H9 (cell line): Measurements from ENCODE around the gene LRRC8B. TPM values are rescaled to one million over a fixed set of nuclear protein-coding genes. Genes with fewer than 3 reads are reported as not detected.

Experiments used
- DNase-seq: peaks from one replicate; pipeline ENCODE4 v3.0.0-alpha.2; 2017
- H2AFZ ChIP-seq: one replicate; pipeline ENCODE4 v1.6.1; 2013; ENCODE audit warnings: mild to moderate bottlenecking, low read length, control low read depth, moderate library complexity
- H2AK5ac ChIP-seq: 2 replicates; pipeline ENCODE4 v1.6.1; 2013; ENCODE audit warnings: low read length, control low read depth, mixed read lengths; ENCODE audit not compliant: insufficient read length
- H2BK120ac ChIP-seq: one replicate; pipeline ENCODE4 v1.6.1; 2013; ENCODE audit warnings: low read depth, mild to moderate bottlenecking, low read length, control low read depth, inconsistent platforms; ENCODE audit not compliant: poor library complexity, severe bottlenecking
- H2BK12ac ChIP-seq: 2 replicates; pipeline ENCODE4 v1.6.1; 2013; ENCODE audit warnings: low read length, control low read depth, mixed read lengths, low read depth; ENCODE audit not compliant: insufficient read length
- H2BK15ac ChIP-seq: 2 replicates; pipeline ENCODE4 v1.6.1; 2013; ENCODE audit warnings: low read depth, low read length, control low read depth
- H2BK20ac ChIP-seq: one replicate; pipeline ENCODE4 v1.6.1; 2013; ENCODE audit warnings: low read depth, mild to moderate bottlenecking, low read length, control low read depth, inconsistent platforms; ENCODE audit not compliant: poor library complexity, severe bottlenecking
- H2BK5ac ChIP-seq: 2 replicates; pipeline ENCODE4 v1.6.1; 2013; ENCODE audit warnings: low read length, control low read depth, mixed read lengths; ENCODE audit not compliant: insufficient read length
- H3K14ac ChIP-seq: 2 replicates; pipeline ENCODE4 v1.6.1; 2013; ENCODE audit warnings: low read length, control low read depth; ENCODE audit not compliant: insufficient read depth
- H3K18ac ChIP-seq: 2 replicates; pipeline ENCODE4 v1.6.1; 2013; ENCODE audit warnings: low read depth, mild to moderate bottlenecking, mixed read lengths, low read length, control low read depth; ENCODE audit not compliant: insufficient read length
- H3K23ac ChIP-seq: 2 replicates; pipeline ENCODE4 v1.6.1; 2013; ENCODE audit warnings: low read length, control low read depth, mixed read lengths, low read depth; ENCODE audit not compliant: insufficient read length
- H3K23me2 ChIP-seq: 2 replicates; pipeline ENCODE4 v1.6.1; 2013; ENCODE audit warnings: low read depth, mild to moderate bottlenecking, mixed read lengths, low read length, control low read depth; ENCODE audit not compliant: insufficient read length, poor library complexity, severe bottlenecking
- H3K27ac ChIP-seq: 2 replicates; pipeline ENCODE4 v1.5.1; 2013; ENCODE audit warnings: low read length, control low read depth, mixed read lengths, low read depth; ENCODE audit not compliant: insufficient read length
- H3K27me3 ChIP-seq: 2 replicates; pipeline ENCODE4 v1.6.1; 2013; ENCODE audit warnings: low read length, control low read depth, inconsistent platforms; ENCODE audit not compliant: insufficient read depth
- H3K4ac ChIP-seq: 2 replicates; pipeline ENCODE4 v1.6.1; 2013; ENCODE audit warnings: low read depth, mild to moderate bottlenecking, control low read depth, inconsistent platforms, low read length, moderate library complexity
- H3K4me1 ChIP-seq: 2 replicates; pipeline ENCODE4 v1.6.1; 2013; ENCODE audit warnings: low read length, control low read depth, inconsistent platforms; ENCODE audit not compliant: insufficient read depth
- H3K4me2 ChIP-seq: 2 replicates; pipeline ENCODE4 v1.6.1; 2013; ENCODE audit warnings: low read length, control low read depth, mixed read lengths; ENCODE audit not compliant: insufficient read length, insufficient read depth
- H3K56ac ChIP-seq: 2 replicates; pipeline ENCODE4 v1.6.1; 2013; ENCODE audit warnings: low read depth, mild to moderate bottlenecking, mixed read lengths, low read length, control low read depth; ENCODE audit not compliant: insufficient read length
- H3K79me1 ChIP-seq: 2 replicates; pipeline ENCODE4 v1.6.1; 2013; ENCODE audit warnings: low read depth, mild to moderate bottlenecking, moderate library complexity, low read length, control low read depth, inconsistent platforms; ENCODE audit not compliant: insufficient read depth, poor library complexity, severe bottlenecking
- H3K79me2 ChIP-seq: 2 replicates; pipeline ENCODE4 v1.6.1; 2013; ENCODE audit warnings: low read length, control low read depth, inconsistent platforms; ENCODE audit not compliant: insufficient read depth
- H3K9ac ChIP-seq: 2 replicates; pipeline ENCODE4 v1.6.1; 2013; ENCODE audit warnings: low read length, control low read depth, mixed read lengths; ENCODE audit not compliant: insufficient read length; ENCODE audit errors: extremely low read depth
- H3K9me3 ChIP-seq: one replicate; pipeline ENCODE4 v1.6.1; 2013; ENCODE audit warnings: low read depth, low read length, inconsistent platforms; ENCODE audit not compliant: control insufficient read depth
- H3T11ph ChIP-seq: one replicate; pipeline ENCODE4 v1.6.1; 2013; ENCODE audit warnings: mild to moderate bottlenecking, low read length, control low read depth, inconsistent platforms
- H4K20me1 ChIP-seq: one replicate; pipeline ENCODE4 v1.6.1; 2013; ENCODE audit not compliant: control insufficient read depth, insufficient read length, insufficient read depth
- H4K5ac ChIP-seq: 2 replicates; pipeline ENCODE4 v1.6.1; 2013; ENCODE audit warnings: low read depth, mild to moderate bottlenecking, mixed read lengths, low read length, control low read depth; ENCODE audit not compliant: insufficient read length
- H4K8ac ChIP-seq: replicated peaks from 2 replicates; pipeline ENCODE4 v1.6.1; 2013; ENCODE audit warnings: low read length, control low read depth, mixed read lengths, low read depth; ENCODE audit not compliant: insufficient read length
- H4K91ac ChIP-seq: 2 replicates; pipeline ENCODE4 v1.6.1; 2013; ENCODE audit warnings: low read depth, mild to moderate bottlenecking, moderate library complexity, mixed read lengths, low read length, control low read depth; ENCODE audit not compliant: insufficient read length
- H3K27ac Mint-ChIP-seq, 3 experiments: 2 replicates in 2 of 3; 3 replicates in 1 of 3; pipeline ENCODE4 v1.8.0; 2020 to 2021; ENCODE audit warnings: mixed read lengths in 3 of 3, mild to moderate bottlenecking in 1 of 3, moderate library complexity in 1 of 3
- H3K27me3 Mint-ChIP-seq: 2 replicates; pipeline ENCODE4 v1.8.0; 2021; ENCODE audit warnings: low read depth, mild to moderate bottlenecking, moderate library complexity, mixed read lengths
- H3K36me3 Mint-ChIP-seq, 3 experiments: 2 replicates in 2 of 3; 3 replicates in 1 of 3; pipeline ENCODE4 v1.8.0; 2020 to 2021; ENCODE audit warnings: low read depth in 3 of 3, mixed read lengths in 3 of 3; ENCODE audit not compliant: insufficient read depth in 1 of 3
- H3K4me1 Mint-ChIP-seq, 2 experiments: 2 replicates each; pipeline ENCODE4 v1.8.0; 2020; ENCODE audit warnings: mixed read lengths in 2 of 2
- H3K4me3 Mint-ChIP-seq, 2 experiments: 2 replicates in 1 of 2; 3 replicates in 1 of 2; pipeline ENCODE4 v1.8.0; 2020 to 2021; ENCODE audit warnings: mild to moderate bottlenecking in 2 of 2, mixed read lengths in 2 of 2, moderate library complexity in 1 of 2
- H3K9me3 Mint-ChIP-seq, 2 experiments: 2 replicates in 1 of 2; 3 replicates in 1 of 2; pipeline ENCODE4 v1.8.0; 2020; ENCODE audit warnings: mild to moderate bottlenecking in 2 of 2, mixed read lengths in 2 of 2, moderate library complexity in 1 of 2
- WGBS: extraction: QIAGEN DNeasy Blood & Tissue Kit; methylation state at CpG from one replicate; pipeline ENCODE4 v1.1.7; 2013; ENCODE audit warnings: missing lambda C conversion rate, low lambda C conversion rate, mixed read lengths; ENCODE audit not compliant: insufficient read length; ENCODE audit errors: extremely low coverage; 5-methylcytosine and 5-hydroxymethylcytosine counted together
- total RNA-seq: library from RNA; stranded (reverse); gene quantifications from 2 replicates; pipeline ENCODE4 v1.2.1, GENCODE V29; 2021
- TF ChIP-seq, protein P1 (sequence below): fragments of 200-600 bp; sonication (generic); conservative IDR thresholded peaks from 3 replicates; pipeline ENCODE4 v1.8.0; 2021; ENCODE audit warnings: antibody characterized with exemption, mild to moderate bottlenecking

The LRRC8B gene
- total RNA-seq, 1 experiment from 2014 or later = 33.2 TPM

DNA sequence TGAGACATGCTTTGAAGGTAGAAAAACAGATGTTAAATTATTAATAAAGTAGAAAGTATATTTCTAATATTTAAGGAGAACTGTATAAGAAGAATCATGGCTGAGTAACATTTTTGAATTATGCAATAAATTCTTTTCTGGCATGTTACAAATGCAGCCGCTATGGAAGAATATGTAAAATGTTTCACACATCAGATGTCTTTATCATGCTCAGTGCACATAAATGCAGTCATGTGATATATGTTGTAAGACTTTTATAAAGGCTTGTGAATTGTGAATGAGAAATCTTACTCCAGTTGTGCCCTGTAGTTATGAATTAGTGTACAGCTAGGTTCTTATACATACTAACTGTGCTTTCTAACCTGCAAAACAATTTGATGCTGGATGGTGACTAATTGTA is 53.5 kb downstream of the LRRC8B start:
- Mint-ChIP-seq H3K4me1 (peaks cover 21% of the 10 kb centered on the region in 2 experiments), H3K36me3 (peaks cover 11 to 39% (median 25%) of the 10 kb centered on the region in 3 experiments; a peak in 6 of 7 replicates), H3K27ac (no peak overlapping the region), H3K27me3 (no peaks in the 10 kb centered on the region), H3K4me3 (no peak overlapping the region), H3K9me3 (no peaks in the 10 kb centered on the region)
- Histone ChIP-seq H3K79me1 (no peaks in the 10 kb centered on the region), H3K4me2 (no peak overlapping the region), H4K8ac (no peak overlapping the region), H3K23me2 (no peaks in the 10 kb centered on the region), H3K18ac (no peak overlapping the region), H3K9me3 (no peaks in the 10 kb centered on the region), H3K4ac (no peak overlapping the region), H3K9ac (no peak overlapping the region), H3K23ac (no peak overlapping the region), H2AFZ (no peak overlapping the region), H4K5ac (no peak overlapping the region), H3K14ac (no peak overlapping the region), H2AK5ac (no peak overlapping the region), H3K27me3 (no peaks in the 10 kb centered on the region), H4K20me1 (no peaks in the 10 kb centered on the region), H2BK20ac (no peak overlapping the region), H3K27ac (no peak overlapping the region), H3K79me2 (no peaks in the 10 kb centered on the region), H3T11ph (no peak overlapping the region), H2BK15ac (no peak overlapping the region), H3K56ac (no peak overlapping the region), H2BK5ac (no peak overlapping the region), H2BK12ac (no peak overlapping the region), H2BK120ac (no peak overlapping the region), H4K91ac (no peak overlapping the region), H3K4me1 (no peaks in the 10 kb centered on the region)
- WGBS = no CpG with 5 or more reads among the region's 1 CpG
- TF ChIP-seq, protein P1, sequence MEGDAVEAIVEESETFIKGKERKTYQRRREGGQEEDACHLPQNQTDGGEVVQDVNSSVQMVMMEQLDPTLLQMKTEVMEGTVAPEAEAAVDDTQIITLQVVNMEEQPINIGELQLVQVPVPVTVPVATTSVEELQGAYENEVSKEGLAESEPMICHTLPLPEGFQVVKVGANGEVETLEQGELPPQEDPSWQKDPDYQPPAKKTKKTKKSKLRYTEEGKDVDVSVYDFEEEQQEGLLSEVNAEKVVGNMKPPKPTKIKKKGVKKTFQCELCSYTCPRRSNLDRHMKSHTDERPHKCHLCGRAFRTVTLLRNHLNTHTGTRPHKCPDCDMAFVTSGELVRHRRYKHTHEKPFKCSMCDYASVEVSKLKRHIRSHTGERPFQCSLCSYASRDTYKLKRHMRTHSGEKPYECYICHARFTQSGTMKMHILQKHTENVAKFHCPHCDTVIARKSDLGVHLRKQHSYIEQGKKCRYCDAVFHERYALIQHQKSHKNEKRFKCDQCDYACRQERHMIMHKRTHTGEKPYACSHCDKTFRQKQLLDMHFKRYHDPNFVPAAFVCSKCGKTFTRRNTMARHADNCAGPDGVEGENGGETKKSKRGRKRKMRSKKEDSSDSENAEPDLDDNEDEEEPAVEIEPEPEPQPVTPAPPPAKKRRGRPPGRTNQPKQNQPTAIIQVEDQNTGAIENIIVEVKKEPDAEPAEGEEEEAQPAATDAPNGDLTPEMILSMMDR = no peak
- no peak for DNase-seq
